T-helper 2 cell treated with Interferon-gamma antibody and Interleukin-4, amounts not matched to agents 100 ng/mL and 5 ng/mL, for 36 hours (primary cell): Measurements from ENCODE around the gene SIVA1. TPM values are rescaled to one million over a fixed set of nuclear protein-coding genes. Genes with fewer than 3 reads are reported as not detected.

Experiments used
- intact Hi-C: fragments of 100-400 bp; cut with micrococcal nuclease; formaldehyde crosslinking; loops from one replicate; pipeline ENCODE4 v1.15.1; 2023
- total RNA-seq: library from RNA; stranded (reverse); gene quantifications from 2 replicates; pipeline ENCODE4 v1.2.3, GENCODE V29; 2022

The SIVA1 gene
- 116 TPM in 2 replicates for total RNA-seq

DNA sequence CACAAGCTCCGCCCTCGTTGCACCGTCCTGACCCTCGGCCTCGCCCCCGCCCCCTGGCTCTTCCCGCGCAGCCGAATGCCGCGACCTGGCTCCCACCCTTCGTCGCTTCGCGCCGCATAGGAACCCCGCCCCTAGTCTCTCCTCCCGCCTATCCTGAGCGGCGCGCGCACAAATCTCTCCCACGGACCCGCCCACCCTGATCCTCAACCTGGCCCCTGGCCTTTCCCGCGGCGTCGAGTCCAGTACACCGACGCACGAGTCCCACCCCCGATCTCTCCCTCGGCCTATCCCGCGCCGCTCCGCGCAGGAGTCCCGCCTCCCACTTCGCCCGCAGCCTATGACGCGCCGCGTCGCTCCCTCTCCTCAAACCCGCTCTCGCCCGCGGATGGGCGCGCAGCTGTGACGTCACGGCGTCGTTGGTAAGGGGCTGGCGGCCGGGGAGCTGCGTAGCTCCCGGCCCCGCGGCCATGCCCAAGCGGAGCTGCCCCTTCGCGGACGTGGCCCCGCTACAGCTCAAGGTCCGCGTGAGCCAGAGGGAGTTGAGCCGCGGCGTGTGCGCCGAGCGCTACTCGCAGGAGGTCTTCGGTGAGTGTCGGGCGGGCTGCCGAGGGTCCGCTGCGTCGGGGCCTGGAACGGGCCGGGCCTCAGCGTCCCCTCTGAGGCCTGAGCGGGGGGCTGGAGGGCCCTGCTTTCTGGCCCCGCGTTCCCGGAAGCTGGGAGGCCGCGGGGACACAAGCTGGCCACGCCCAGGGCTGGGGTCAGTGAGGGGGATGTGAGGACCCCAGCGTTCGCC, at the start of gene SIVA1:
TSS of gene SIVA1 (plus strand) at position 413 of the 793 bp plus-strand sequence. CDS start at position 468, 55 bp downstream.
- intact Hi-C loops = loop anchor here (1.0 to 2.0 kb wide), 4 partner anchors 28 to 268 kb away; partner anchors contain the start of genes ADSS1 and CDCA4

GRCh38 chr14:104703269-104703668, 49.7 kb upstream of the SIVA1 start:
- intact Hi-C loops = no loop called here

DNA sequence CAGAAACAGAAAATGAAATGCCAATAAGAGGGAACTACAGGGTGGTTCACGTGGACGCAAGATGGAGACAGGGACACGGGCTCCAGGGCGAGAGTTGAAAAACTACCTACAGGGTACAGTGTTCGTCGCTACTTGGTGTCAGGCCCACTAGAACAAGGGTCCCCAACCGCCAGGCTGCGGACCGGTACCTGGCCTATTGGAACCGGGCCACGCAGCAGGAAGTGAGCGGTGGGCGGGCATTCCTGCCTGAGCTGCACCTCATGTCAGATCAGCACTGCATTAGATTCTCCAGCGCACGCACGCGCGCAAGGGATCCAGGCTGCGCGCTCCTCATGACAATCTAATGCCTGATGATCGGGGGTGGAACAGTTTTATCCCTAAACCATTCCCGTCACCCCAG, 48.7 kb upstream of the SIVA1 start:
- intact Hi-C loops = no loop called here

GRCh38 chr14:104705340-104706047, 47.5 kb upstream of the SIVA1 start:
- intact Hi-C loops = no loop called here

- intact Hi-C loops = no loop called here
These were observed 46.0 kb upstream of the SIVA1 start for GRCh38 chr14:104706733-104707607.

GRCh38 chr14:104707608-104708595, 45.0 kb upstream of the SIVA1 start:
- intact Hi-C loops = loop anchor here (1.0 kb wide), 2 partner anchors 43 to 58 kb away; no protein-coding TSS in a partner anchor

GRCh38 chr14:104708606-104709268, 44.2 kb upstream of the SIVA1 start:
- intact Hi-C loops = loop anchor here (1.0 kb wide), 2 partner anchors 43 to 58 kb away; no protein-coding TSS in a partner anchor

DNA sequence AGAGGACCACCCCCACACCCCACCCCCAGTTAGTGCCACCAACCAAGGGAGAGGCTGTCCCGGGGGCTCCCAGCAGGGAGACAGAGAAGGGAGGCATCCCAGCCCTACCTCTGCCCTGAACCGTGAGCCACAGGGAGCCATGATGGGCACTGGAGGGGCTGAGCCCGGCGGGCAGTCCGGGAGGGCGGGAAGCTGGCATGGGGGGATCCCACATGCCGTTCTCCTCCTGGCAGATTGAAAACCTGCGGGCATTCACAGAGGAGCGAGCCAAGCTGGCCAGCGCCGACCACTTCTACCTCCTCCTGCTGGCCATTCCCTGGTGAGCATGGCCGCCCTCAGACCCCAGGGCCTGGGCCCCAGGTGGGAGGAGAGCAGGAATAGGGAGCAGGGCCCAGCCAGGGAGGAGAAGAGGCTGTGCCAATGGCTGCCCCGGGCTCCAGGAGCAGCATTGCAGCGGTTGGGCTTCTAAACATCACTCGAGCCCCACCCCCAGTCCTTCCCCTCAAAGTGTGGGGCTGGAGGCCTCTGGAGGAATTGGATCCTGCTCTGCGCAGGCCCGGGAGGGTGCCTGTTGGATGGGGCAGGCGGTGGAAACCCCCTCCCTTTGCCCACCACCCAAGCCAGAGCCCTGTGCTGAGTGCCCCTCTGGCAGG, 43.4 kb upstream of the SIVA1 start:
- intact Hi-C loops = no loop called here

DNA sequence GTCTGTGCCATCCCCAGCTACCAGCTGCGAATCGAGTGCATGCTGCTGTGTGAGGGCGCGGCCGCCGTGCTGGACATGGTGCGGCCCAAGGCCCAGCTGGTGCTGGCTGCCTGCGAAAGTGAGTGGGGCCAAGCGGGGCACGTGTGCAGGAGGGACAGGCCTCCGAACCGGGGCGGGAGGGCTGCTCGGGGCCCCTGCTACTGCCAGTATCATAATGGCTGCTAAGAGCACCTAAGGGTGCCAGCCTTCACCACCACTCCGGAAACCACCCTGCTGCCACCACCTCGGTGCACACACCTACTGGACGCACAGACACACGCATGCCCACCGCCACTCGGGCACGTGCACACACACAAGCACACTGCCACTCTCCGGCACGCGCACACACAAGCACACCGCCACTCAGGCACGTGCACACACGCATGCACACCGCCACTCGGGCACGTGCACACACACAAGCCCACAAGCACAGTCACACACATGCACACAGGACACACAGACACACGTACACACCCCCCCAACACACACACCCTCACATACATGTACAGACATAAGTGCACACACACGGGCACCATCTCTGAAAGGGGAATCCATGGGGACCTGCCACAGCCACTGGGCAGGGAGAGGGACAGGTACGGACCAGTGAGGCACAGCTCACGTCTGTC, 42.7 kb upstream of the SIVA1 start:
- intact Hi-C loops = no loop called here

GRCh38 chr14:104712881-104713734, 39.8 kb upstream of the SIVA1 start:
- intact Hi-C loops = no loop called here

GRCh38 chr14:104714066-104714465, 38.9 kb upstream of the SIVA1 start:
- intact Hi-C loops = no loop called here

DNA sequence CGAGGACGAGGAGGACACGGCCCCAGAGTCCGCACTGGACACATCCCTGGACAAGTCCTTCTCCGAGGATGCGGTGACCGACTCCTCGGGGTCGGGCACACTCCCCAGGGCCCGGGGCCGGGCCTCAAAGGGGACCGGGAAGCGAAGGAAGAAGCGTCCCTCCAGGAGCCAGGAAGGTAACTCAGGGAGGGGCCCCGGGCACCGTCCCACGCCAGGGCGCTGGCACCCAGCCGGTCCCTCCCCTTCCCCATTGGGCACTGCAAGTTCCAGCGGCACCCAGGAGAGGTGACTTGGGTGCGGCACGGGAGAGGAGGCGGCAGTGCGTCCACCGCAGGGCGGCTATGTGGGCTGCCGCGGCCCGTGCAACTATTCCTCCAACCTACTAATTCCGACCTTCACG, 38.3 kb upstream of the SIVA1 start:
- intact Hi-C loops = no loop called here

DNA sequence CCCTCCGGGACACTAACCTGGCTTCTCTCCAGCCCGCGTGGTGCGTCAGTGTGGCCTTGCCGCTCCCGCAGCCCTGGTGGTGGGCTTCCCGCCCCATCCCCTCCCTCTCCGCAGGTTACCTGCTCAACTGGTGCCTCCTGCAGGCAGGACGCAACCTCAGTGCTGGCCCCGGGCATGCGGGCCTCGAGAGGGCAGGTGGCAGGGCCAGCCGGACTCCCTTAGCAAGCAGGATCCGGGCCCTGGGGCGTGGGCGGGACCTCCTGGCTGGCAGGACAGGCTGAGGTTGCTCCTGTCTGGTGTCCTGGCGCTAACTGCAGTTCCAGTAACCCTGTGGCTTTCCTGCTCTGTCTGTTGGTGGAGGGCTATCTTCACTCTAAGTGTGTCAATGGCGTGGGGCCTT, 37.5 kb upstream of the SIVA1 start:
- intact Hi-C loops = no loop called here

- intact Hi-C loops = no loop called here
These were observed 37.1 kb upstream of the SIVA1 start for GRCh38 chr14:104715871-104716270.

DNA sequence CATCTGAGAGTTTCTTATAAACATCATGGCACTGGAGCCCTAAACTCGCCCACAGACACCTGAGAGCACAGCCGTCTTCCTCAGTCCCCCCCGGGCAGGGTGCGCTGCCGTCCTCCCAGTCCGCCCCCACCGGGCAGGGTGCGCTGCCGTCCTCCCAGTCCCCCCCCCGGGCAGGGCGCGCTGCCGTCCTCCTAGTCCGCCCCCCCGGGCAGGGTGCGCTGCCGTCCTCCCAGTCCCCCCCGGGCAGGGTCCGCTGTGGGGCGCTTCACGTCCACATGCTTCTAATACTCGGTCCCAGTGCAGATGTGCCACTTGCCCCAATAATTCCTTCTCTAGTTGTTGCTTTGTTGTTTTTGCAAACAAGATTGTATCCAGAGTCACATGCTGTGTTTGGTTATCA, 35.8 kb upstream of the SIVA1 start:
- intact Hi-C loops = no loop called here

GRCh38 chr14:104717646-104718045, 35.3 kb upstream of the SIVA1 start:
- intact Hi-C loops = no loop called here

GRCh38 chr14:104718147-104718546, 34.8 kb upstream of the SIVA1 start:
- intact Hi-C loops = no loop called here

GRCh38 chr14:104718871-104719270, 34.1 kb upstream of the SIVA1 start:
- intact Hi-C loops = no loop called here
